Cortex of kidney (tissue), 1 donor: Measurements from ENCODE around the gene NRSN2.
"Not testable (repeated sequence)": the region's sequence is repeated elsewhere in the genome, so short reads cannot be mapped to it uniquely, and the experiment has no call there.

ENCODE experiments used
- DNase-seq: peaks from one replicate; lab custom pipeline; 2025; lab: John Stamatoyannopoulos, UW

NRSN2 gene

DNA sequence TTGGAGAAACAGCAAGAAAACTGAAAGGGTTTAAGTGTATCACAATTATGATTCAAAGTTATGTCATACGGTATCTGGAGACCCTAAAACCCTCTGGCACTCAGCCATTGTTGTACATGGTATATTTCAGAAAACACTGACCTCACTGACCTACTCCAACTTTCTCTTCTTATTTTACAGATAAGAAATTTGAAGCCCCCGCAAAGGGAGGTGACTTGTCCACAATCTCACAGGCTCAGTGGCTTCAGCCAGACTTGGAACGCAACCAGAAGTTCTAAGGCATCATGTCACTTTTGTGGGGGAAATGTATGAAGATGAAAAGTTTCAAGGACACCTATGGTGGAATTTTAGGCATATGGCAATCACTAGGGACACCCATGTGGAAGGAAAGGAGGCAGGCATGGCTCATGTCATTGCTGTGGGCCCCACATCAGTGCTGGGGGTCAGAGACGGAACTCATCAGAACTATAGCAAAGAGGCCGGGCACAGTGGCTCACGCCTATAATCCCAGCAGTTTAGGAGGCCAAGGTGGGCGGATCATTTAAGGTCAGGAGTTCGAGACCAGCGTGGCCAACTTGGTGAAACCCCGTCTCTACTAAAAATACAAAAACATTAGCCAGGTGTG, 28.5 kb downstream of the NRSN2 start:
- no peak for DNase-seq

DNA sequence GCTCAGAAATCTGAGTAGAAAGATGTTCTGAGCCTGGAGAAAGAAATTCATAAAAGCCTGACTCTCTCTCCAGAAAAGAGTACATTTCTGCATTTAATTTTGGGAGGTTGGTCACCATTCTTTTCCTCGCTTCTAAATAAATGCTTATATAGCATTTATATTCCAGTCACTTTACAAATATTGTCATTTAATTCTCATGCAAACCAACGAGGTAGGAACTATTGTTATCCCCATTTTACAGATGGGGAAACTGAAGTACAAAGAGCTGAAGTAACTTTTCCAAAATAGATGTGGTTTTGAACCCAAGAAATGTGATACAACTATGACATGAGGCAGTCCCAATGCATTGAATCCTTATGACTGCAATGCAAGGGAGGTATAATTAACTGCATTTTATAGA, 29.2 kb downstream of the NRSN2 start:
- DNase-seq: no peak

DNA sequence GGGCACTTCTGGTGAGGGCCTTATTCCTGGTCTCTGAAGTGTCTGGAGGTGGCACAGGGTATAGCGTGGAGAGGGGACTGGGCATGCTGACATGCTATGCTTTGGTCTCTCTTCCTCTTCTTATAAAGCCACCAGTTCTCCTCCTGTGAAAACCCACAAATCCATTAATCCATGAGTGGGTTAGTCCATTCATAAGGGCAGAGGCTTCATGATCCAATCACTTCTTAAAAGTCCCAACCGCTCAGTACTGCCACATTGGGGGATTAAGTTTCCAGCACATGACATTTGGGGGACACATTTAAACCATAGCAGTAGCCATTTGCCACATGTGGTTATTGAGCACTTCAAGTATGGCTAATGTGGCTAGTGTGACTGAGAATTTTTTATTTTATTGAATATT, 29.8 kb downstream of the NRSN2 start:
- DNase-seq: no peak

DNA sequence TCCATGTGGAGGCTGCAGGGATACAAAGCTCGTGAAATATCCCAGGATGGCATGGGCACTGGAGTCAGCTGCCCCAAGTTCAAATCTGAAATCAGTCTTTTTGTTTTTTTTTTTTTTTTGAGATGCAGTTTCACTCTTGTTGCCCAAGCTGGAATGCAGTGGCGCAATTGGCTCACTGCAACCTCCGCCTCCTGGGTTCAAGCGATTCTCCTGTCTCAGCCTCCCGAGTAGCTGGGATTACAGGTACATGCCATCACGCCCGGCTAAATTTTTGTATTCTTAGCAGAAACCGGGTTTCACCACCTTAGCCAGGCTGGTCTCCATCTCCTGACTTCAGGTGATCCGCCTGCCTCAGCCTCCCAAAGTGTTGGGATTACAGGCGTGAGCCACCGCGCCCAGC, 30.7 kb downstream of the NRSN2 start:
- DNase-seq: not testable (repeated sequence)

DNA sequence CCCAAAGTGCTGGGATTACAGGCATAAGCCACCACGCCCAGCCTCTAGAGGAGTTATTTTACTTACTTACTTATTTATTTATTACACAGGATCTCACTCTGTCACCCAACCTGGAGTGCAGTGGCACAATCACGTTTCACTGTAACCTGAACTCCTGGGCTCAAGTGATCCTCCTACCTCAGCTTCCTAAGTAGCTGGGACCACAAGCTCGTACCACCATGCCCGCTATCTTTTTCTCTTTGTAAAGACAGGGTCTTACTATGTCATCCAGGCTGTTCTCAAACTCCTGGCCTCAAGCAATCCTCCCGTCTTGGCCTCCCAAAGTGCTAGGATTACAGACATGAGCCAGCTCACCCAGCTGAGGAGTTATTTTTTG, 32.0 kb downstream of the NRSN2 start:
- DNase-seq: no peak

DNA sequence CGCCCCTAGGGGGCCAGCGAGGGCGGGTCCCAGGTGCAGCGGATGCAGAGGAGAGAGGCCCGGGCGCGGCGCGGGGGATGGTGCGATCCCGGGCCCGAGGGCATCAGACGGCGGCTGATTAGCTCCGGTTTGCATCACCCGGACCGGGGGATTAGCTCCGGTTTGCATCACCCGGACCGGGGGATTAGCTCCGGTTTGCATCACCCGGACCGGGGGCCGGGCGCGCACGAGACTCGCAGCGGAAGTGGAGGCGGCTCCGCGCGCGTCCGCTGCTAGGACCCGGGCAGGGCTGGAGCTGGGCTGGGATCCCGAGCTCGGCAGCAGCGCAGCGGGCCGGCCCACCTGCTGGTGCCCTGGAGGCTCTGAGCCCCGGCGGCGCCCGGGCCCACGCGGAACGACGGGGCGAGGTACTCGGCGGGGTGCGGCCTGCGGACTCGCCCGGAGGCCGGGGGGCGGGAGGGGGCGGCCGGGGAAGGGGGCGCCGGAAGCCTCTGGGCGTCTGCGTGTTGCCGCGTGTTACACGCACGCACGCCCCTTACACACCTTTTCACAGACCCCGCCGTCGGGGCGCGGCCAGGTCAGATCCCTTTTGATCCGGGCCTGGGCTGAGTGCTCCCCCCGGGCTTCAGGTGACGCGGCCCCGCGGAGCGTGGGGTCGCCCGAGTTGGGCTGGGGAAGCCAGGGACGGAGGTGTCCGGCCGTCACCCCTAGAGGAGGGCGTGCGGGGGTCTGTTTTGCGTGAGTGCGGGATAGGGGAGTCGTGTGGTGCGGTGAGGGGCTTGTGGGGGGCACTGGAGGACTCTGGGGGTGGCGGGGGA, 34.1 kb downstream of the NRSN2 start:
- DNase-seq: no peak

DNA sequence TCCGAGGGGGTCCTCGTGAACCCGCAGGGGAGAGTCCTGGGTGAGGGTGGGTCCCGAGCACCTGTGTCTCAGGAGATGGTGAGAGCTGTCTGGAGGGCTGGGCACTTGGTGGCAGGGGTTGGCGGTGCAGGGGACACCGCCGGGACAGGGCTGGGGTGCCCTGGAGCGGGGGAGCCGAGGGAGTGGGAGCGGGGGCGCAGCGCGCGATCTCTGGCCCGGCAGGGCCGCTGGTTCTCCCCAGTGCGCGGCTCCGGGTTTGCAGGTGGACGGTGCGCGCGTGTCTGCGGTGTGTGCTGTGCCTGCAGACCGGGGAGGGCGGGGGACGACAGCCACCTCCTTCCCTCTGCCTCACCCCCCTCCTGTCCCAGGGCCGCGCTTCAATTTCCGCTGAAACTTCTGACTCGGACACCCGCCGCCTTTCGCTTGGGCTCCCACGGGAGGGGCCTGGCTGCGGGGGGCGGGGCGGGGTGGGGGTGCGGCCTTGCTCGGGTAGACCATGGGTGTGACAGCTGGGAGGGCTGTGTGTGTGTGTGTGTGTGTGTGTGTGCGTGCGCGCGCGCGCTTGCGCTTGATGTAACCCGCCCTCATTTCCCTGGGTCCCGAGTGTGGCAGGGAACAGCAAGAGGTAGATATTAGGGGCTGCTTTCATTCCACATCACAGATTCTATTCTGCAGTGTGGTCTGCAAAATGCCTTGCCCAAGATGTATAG, 34.8 kb downstream of the NRSN2 start:
- DNase-seq: no peak

DNA sequence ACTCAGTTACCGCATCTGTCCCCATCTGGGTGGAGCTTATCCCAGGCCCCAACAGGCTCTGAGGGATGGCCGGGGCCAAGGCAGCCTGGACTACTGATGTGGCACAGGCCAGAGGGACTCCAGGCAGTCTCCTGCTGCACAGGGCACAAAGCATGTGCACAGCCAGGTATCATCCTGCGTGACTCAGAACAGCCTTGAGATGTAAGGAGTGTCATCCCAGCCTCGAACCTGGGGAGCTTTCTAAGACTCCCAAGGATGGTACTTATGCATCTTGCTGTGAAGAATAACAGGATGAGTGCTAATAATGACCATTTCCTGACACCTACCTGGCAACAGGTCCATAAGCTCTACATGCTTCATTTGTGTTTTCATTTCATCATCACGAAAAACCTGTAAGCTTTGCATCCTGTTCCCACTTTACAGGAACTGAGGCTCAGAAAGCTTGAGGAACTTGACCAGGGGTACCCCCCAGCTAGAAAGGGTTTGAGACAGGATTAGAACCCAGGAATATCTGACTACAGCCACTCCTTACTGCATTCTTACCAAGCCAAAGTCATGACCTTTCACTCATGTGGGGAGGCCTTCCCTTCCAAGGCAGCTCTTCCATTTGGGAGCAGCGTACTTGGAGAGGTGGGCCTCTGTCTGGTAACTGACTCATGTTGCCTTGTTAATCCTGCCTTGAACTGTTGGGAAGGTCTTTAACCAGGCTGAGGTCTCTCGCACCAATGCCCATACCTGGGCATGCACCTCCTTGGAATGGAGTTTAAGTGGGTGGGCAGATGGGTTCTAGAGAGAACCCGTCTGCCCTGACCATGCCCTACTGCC, 35.6 kb downstream of the NRSN2 start:
- no peak for DNase-seq

DNA sequence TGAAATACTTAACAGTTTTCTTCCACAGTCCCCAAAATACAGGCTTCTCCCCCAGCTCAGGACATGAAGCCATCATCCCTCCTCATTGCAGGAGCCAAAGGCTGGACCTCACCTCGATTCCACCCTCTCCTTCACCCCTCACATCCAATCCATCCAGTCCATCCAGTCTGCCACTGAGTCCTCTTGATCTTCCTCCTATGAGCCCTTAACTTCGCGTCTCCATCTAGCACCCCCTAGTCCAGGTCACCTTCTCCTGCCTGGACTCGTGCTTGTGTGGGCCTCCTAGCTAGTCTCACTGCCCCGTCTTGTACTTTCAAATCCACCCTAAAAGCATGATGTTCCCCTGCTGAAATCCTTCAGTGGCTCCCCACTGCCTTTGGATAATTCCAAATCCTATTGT, 37.0 kb downstream of the NRSN2 start:
- DNase-seq: no peak

DNA sequence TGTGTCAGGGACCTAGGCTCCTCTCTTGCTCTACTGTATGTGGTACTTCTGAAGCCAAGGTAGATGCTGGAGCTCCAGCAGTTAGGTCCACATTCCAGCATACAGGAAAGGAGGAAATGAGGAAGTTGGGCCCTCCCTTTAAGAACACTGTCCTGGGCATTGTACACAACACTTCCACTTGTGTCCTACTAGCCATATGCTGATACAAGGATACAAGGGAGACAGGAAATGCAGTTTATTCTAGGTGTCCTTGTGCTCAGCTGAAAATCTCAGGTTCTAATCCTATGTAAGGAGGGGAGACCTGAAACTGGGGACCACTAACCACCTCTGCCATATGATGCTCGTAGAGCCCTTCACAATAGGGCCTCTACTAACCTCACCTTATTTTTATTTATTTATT, 37.8 kb downstream of the NRSN2 start:
- DNase-seq: no peak

DNA sequence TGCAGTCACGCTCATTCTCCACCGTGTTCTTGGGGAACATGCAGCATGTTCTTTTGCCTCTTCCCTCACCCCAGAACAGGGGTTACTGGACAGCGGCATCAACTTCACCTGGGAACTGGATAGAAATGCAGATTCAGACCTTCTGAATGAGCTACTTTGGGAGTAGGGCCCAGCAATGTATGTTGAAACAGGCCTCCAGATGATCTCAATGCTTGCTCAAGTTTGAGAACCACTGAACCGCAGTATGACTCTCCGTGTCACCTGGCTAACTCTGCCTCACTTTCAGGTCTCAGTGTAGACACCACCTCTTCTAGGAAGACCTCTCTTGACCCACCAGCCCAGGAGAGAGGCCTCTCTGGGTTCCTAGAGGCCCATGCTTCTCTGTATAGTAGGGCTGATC, 38.5 kb downstream of the NRSN2 start:
- DNase-seq: no peak

DNA sequence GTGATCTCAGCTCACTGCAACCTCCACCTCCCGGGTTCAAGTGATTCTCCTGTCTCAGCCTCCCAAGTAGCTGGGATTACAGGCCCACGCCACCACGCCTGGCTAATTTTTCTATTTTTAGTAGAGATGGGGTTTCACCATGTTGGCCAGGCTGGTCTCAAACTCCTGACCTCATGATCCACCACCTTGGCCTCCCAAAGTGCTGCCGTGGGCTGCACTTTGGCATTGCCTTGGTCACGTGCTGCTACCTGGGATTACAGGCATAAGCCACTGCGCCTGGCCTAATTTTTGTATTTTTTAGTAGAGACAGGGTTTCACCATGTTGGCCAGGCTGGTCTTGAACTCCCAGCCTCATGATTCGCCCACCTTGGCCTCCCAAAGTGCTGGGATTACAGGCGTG, 39.7 kb downstream of the NRSN2 start:
- not testable (repeated sequence) for DNase-seq

DNA sequence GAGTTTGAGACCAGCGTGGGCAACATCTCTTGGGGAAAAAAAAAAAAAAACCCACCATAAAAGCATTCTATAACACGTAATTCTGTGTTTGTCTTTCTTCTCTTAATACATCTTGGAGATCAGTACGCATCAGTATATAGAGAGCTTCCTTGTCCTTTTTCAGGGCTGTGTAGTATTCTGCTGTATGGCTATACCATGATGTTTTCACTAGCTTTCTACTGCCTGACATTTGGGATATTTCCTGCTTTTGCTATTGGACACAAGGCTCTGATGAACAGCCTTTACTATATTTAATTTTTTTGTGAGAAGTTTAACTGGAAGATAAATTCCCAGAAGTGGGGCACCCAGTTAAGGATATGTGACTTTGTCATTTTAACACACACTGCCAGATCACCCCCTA, 40.6 kb downstream of the NRSN2 start:
- DNase-seq: no peak

DNA sequence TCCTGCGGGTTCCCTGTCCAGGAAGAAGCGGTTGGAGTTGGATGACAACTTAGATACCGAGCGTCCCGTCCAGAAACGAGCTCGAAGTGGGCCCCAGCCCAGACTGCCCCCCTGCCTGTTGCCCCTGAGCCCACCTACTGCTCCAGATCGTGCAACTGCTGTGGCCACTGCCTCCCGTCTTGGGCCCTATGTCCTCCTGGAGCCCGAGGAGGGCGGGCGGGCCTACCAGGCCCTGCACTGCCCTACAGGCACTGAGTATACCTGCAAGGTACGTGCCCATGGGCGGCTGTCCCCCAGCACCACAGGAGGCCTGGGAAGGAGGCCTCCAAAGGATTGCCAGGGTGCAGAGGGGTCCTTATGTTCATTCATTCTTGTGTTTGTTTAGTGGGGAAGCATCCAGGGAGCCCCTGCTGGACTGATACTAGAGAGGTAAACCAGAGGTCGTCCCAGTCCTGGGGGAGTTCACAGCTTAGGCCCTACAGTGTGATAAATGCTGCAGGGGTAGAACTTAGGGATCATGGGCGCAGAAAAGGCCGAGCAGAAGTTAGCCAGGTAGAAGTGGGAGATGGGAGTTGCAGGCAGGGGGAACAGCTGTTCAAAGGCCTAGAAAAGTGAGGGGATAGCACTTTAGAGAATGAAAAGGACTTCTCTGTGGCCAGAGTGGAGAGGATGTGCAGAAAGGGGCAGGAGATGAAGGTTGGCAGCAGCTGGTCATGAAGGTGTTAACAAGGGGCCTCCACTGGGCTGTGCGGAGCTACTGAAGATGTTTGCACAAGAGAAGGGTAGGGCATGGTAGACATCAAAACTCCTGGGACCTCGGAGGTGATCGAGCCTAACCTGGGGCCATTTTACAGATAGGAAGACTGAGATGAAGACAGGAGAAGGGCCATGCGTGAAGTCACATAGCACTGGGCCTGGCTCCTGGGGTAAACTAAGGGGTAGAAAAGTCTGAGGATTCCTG, 41.4 kb downstream of the NRSN2 start:
- no peak for DNase-seq

DNA sequence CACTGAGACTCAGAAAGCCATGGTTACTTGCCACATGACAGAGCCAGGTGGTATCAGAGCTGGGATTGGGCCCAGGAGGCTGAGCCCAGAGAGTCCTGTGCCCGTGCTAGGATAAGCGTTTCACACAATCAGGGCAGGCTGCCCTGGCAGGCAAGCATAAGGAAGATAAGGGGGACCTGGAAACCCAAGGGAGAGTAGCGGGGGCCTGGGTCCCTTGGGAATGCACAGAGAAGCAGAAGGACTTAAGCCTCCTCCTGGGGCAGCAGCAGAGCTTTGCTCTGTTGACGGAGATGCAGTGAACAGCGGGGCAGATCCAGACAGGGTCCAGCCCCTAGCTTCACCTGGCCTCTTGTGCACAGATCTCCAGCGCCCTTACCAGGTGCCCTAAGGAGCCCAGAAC, 42.3 kb downstream of the NRSN2 start:
- no peak for DNase-seq

DNA sequence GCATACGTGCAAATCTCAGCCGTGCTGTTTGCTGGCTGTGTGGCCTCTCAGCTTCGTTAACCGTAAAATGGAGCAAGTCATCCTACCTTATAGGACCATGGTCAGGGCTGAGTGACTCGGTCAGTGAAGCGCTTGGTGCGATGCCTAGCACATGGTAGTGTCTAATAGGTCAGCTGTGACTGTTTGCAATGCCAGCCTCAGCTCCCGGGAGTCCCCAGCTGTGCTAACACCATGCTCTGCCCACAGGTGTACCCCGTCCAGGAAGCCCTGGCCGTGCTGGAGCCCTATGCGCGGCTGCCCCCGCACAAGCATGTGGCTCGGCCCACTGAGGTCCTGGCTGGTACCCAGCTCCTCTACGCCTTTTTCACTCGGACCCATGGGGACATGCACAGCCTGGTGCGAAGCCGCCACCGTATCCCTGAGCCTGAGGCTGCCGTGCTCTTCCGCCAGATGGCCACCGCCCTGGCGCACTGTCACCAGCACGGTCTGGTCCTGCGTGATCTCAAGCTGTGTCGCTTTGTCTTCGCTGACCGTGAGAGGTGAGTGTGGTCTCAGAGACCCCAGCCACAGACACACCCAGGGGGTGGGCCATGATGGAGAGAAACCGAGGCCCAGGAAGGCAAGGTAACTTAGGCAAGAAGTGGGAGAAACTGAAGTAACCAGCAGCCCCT, 44.3 kb downstream of the NRSN2 start:
- DNase-seq: no peak

DNA sequence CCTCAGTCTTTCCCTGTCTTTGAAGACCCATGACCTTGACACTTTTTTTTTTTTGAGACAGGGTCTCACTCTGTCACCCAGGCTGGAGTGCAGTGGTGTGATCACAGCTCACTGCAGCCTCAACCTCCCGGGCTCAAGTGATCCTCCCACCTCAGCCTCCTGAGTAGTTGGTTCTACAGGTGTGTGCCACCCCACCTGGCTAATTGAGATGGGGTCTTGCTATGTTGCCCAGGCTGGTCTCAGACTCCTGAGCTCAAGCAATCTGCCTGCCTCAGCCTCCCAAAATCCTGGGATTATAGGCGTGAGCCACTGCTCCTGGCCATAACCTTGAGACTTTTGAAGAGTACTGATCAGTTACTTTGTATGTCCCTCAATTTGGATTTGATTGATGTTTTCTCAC, 46.4 kb downstream of the NRSN2 start:
- DNase-seq: not testable (repeated sequence)

DNA sequence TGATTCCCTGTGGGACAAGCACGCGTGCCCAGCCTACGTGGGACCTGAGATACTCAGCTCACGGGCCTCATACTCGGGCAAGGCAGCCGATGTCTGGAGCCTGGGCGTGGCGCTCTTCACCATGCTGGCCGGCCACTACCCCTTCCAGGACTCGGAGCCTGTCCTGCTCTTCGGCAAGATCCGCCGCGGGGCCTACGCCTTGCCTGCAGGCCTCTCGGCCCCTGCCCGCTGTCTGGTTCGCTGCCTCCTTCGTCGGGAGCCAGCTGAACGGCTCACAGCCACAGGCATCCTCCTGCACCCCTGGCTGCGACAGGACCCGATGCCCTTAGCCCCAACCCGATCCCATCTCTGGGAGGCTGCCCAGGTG, 49.3 kb downstream of the NRSN2 start:
- DNase-seq: no peak

DNA sequence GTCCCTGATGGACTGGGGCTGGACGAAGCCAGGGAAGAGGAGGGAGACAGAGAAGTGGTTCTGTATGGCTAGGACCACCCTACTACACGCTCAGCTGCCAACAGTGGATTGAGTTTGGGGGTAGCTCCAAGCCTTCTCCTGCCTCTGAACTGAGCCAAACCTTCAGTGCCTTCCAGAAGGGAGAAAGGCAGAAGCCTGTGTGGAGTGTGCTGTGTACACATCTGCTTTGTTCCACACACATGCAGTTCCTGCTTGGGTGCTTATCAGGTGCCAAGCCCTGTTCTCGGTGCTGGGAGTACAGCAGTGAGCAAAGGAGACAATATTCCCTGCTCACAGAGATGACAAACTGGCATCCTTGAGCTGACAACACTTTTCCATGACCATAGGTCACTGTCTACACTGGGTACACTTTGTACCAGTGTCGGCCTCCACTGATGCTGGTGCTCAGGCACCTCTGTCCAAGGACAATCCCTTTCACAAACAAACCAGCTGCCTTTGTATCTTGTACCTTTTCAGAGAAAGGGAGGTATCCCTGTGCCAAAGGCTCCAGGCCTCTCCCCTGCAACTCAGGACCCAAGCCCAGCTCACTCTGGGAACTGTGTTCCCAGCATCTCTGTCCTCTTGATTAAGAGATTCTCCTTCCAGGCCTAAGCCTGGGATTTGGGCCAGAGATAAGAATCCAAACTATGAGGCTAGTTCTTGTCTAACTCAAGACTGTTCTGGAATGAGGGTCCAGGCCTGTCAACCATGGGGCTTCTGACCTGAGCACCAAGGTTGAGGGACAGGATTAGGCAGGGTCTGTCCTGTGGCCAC, 49.9 kb downstream of the NRSN2 start:
- no peak for DNase-seq
